ENCODE data around the gene PYCARD. TPM values are rescaled to one million over a fixed set of nuclear protein-coding genes. Genes with fewer than 3 reads are reported as not detected.
"Not testable (repeated sequence)": the region's sequence is repeated elsewhere in the genome, so short reads cannot be mapped to it uniquely, and the experiment has no call there.

PYCARD gene
- total RNA-seq, 4 donors from 2014 or later: 25.4 to 50.2 (median 37.8) TPM

DNA sequence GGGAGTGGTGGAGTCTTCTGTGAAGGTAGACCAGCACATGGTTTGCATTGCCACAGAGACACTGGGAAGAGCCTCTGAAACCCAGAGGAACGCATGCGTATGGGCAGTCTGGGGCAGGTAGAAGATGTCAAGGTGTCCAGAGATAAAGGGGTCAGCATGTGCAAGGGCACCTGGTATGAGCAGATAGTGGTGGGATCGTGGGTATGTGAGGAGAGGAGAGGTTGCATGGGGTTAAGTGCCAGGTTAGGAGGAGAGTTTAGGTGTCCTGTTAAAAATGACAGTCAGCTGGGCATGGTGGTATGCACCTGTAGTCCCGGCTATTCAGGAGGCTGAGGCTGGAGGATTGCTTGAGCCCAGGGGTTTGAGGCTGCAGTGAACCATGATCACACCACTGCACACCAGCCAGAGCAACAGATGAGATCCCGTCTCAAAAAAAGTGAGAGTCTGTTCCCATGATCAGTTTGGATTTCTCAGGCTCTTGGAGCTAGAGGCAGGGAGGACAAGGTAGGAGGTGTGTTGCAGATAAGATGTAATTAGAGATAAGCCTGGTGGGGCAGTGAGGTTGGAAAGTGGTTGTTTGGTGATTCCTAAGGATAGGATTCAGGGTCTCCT lies 3.0 kb downstream of the PYCARD start:
- DNase-seq (ENCODE audit: low spot score) (no peak), ATAC-seq (ENCODE audit: low FRiP score) (no peak)

DNA sequence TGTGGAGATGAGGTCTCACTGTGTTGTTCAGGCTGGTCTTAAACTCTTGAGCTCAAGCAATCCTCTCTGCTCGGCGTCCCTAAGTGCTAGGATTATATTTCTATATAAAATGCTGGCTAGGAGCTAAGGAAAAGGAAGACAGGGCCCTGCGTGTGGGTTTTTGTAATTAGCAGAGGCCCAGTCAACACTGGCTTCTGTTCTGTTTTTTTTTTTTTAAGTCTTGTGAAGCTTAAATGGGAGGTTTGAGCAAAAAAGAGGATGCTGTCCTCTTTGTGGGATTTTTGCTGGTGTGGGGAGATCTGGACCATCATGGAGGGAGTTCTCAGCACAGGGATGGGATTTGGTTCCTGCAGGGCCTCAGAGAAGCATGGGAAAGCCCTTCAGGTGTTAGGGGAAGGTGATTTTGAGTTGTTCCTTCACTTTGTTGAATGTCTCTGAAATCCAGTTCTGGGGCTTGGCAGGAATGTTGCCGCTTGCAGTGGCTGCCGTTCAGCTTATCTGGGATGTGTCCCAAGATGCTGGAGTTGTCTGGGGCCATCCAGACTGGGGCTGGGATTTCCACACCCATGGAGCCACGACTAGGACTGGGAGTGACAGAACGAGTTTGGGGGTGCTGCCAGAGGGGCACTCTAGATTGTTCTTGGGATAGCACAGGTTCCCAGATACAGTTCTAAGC lies 4.2 kb downstream of the PYCARD start:
- no peak for DNase-seq (ENCODE audit: low spot score)
- TF ChIP-seq CTCF (IDR thresholded peaks at IDR 0.05): no peak
- no peak for ATAC-seq (ENCODE audit: low FRiP score)

More for the DNA sequence above, 3.0 kb downstream of the PYCARD start:
- TF ChIP-seq CTCF (IDR thresholded peaks at IDR 0.05): no peak

DNA sequence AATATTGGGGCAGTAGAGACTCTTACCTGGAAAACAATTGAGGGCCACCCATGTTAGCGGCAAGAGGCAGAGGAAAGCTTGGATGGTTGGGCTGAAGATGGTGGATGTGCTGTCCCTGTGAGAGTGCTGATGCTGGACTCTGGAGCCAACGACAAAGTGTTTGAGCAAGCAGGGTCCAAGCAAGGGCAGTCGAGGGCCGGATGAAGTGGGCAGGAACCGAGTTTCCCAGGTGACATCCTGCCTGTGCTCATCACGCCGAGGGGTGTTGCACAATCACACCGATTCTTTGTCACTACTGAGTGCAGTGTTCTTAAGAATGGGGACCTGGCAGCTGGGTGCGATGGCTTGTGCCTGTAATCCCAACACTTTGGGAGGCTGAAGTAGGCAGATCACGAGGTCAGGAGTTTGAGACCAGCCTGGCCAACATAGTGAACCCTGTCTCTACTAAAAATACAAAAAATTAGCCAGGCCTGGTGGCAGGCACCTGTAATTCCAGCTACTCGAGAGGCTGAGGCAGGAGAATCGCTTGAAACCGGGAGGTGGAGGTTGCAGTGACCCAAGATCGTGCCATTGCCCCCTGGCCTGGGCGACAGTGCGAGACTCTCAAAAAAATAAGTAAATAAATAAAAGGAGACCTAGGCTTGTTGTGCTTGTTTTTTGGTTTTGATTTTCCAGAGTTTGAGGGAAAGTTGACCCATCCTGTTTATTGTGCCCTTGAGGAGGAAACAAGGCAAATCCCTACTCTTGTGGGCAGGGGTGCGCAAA lies 6.1 kb downstream of the PYCARD start:
- DNase-seq (ENCODE audit: low spot score) (no peak), ATAC-seq (ENCODE audit: low FRiP score) (no peak)
- no peak for TF ChIP-seq CTCF (IDR thresholded peaks at IDR 0.05)

DNA sequence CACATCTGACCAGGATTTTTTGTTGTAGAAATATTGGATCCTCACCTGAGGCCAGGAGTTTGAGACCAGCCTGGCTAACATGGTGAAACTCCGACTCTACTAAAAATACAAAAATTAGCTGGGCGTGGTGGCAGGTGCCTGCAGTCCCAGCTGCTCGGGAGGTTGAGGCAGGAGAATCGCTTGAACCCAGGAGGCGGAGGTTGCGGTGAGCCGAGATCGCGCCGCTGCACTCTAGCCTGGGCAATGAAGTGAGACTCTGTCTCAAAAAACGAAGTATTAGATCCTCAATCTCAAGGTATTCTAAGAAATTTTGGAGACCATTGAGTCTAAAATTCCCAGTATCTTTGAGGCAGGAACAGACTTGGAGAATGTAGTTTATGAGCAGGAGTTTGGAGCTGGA lies 6.7 kb downstream of the PYCARD start:
- not testable (repeated sequence) for ATAC-seq (ENCODE audit: low FRiP score); DNase-seq (ENCODE audit: low spot score)

GRCh38 chr16:31194898-31195297 lies 7.7 kb downstream of the PYCARD start:
- no peak for TF ChIP-seq CTCF (IDR thresholded peaks at IDR 0.05)
- no peak for ATAC-seq (ENCODE audit: low FRiP score)
- DNase-seq (ENCODE audit: low spot score): no peak

- ATAC-seq (ENCODE audit: low FRiP score) (no peak), DNase-seq (ENCODE audit: low spot score) (no peak)
- TF ChIP-seq CTCF (IDR thresholded peaks at IDR 0.05): no peak
Measured at GRCh38 chr16:31193874-31194273, 8.7 kb downstream of the PYCARD start.

DNA sequence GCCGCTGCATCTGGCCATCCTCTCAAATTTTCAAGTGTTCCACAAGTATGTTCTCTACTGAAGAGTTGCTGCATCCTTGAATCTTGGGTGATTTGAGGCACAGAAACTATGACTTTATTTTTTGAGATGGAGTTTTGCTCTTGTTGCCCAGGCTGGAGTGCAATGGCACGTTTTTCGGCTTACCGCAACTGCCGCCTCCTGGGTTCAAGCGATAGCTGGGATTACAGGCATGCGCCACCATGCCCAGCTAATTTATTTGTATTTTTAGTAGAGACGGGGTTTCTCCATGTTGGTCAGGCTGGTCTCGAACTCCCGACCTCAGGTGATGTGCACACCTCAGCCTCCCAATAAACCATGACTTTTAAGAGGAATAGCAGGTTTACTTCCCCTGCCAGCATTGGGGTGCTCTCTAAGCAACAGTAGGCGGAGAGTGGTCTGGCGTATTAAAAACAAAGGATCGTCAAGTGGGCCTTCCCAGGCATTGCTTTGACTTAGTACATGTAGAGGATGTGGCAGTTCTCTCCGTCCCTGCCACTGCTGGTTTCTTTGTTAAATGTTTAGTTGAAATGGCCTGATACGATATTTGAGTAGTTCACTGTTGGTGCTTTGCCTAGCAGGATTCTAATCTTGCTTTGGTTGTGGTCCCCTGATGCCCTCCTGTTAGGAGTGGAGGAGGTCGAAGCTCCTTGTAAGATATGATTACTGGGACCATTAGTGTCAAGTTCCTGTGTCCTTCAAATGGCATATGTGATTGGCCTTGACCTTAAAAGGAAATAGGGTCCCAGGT lies 9.5 kb downstream of the PYCARD start:
- DNase-seq (ENCODE audit: low spot score): no peak
- no peak for TF ChIP-seq CTCF (IDR thresholded peaks at IDR 0.05)

More for the DNA sequence above, 9.5 kb downstream of the PYCARD start:
- ATAC-seq (ENCODE audit: low FRiP score): no peak
